ENCODE measurements around the gene PEBP1.

- TF ChIP-seq CTCF (conservative IDR thresholded peaks at IDR 0.05; ENCODE audit: low read depth, low read length) (no peak), EZH2 (IDR thresholded peaks at IDR 0.05; ENCODE audit: low read length, unreplicated experiment) (no peak), EZH2phosphoT487 (IDR thresholded peaks at IDR 0.05; ENCODE audit: borderline replicate concordance, low read length) (no peak)
Measured at GRCh38 chr12:118122264-118122663, 13.7 kb upstream of the PEBP1 start.

All from PC-3 (cell line).